Stimulated activated naive CD4-positive, alpha-beta T cell treated with Interleukin-2 at 50 U/mL for 16 hours (primary cell): Measurements from ENCODE around the gene ARHGEF39.
A peak's percentile ranks its signal among the peaks of the same experiment; 100 is the strongest.
"Not testable (repeated sequence)": the region's sequence is repeated elsewhere in the genome, so short reads cannot be mapped to it uniquely, and the experiment has no call there.

ENCODE experiments used
- DNase-seq: peaks from one replicate; lab custom pipeline; 2025; lab: John Stamatoyannopoulos, UW

Gene ARHGEF39

DNA sequence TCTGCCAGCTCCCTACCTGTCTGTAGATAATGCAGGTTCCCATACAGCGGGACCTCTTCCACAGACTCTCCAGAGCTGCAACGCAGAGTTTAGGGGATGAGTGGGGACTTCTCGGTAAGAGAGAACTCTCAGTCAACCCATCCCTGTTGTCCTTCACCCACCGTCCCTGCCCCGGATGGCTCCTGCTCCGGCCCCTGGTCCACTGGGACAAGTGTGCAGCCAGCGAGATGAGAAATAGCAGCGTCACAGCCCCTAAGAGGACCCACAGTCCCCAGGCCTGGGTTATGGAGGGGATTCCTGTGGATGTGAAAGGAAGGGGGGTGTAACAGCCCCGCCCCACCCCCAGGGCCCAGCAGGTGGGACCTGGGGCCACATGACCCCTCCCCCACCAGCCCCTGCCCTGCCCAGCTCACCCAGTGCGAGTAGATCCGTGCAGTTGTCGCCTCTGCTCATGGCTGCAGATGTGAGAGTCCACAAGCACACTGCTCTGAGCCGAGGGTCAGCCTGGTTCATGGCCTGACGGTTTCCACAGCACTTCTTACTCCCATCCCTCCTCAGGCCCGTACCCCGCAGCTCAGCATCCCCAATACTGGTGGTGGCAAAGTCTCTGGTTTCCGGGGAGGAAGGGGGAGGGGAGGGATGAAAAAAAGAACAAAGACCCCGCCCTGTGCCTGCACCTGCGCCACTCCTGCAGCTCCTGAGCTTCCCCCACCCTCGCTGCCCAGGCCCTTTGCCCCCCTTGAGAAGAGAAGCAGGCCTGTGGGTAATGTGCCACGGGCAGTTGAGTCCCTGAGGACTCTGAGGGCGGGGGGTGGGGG lies 14.4 kb downstream of the ARHGEF39 start, which contains the start of gene SIT1:
Gene SIT1 (minus strand): TSS at position 591 of the 818 bp plus-strand sequence. CDS start 78 bp downstream, at position 513.
- DNase-seq: no peak

DNA sequence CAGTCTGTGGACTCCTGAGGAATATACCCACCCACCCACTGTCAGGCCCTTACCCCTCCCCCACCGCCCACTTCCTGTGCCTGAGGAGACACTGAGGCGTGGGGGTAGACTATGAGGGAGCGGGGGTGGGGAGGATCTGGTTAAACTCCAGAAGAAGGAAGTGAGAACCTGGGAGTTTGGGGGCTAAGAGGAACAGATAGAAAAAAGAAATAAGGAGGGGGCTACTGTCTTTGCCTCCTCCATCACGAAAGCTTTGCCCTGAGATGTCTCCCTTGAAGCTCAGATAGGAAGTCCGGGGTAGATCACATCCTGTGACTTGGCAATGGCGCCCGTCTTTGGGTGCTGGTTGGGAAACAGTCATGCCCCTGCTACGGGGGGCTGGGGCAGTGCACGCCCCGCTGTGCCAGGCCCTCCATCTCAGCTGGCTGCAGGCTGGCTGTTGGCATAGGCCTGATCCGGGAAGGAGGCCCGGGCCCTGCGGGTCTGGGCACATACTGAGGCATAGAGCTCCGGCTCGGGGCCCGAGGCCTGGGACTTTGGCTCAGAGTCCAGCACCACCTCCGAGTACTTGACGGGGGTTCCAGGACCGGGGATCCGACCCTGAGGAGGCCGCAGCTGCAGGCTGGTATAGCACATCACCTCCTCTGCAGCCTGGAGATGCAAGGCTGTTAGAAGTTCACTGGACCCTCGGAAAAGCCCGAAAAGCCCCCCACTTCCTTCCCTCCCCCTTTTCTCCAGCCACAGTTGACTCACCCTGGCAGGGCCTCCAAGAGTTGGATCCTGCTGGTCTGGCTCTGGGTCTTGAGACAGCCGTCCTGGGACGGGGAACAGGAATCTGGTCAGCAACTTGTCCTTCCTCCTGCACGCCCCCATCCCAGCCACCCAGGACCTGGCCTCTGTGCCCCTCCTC lies 15.3 kb downstream of the ARHGEF39 start:
- DNase-seq: peak; percentile 36

DNA sequence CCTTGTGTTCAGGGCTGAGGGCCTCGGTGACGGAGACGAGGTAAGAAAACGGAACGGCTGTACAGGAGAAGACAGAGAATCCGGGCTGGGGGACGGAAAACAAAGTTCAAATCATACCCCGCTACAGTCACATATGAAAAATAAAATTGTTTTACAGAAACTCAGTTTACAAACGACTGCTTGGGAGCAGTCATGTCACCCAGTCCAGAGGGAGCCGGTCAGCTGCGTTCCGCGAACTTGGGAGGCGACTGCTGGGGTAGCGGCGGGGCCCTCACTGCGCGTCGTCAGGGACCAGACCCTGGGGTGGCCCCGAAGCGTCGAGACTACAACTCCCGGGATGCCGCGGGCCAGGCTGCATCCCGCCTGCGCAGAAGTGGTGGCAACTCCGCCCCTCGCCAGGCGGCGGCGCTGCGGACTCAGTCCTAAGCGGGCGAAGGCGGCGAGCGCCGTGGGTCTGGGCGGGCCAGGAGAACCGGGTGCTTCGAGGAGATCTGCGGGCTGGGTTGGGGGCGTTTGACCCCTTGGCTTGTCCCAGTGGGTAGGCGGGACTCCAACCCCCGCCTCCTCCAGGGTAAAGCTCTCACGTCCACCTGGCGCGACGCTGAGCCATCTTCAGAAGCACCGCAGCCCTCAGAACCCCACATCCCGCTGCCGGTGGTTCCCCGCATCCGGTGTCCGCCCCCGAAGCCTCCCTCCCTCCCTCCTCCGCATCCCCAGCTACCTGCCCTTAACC lies 18.3 kb downstream of the ARHGEF39 start:
- DNase-seq: peak; percentile 86

DNA sequence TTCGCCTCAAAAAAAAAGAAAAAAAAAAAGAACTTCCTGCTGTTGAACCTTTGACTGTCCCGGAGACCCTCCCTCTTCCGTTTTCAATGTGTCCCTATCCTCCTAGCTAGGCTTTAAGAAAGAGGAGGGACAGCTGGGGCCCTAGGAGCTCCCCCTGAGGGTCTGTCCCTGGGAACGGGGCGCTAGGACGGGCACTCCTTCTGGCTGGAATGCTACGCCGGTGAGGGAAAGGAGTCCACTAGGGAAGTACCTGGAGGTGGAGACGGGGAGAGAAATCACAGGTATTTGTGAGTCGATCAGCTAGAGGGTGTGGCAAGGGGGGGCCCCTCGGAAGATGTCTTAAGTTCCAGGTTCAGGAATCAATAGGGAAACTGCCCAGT lies 18.9 kb downstream of the ARHGEF39 start:
- DNase-seq: no peak

DNA sequence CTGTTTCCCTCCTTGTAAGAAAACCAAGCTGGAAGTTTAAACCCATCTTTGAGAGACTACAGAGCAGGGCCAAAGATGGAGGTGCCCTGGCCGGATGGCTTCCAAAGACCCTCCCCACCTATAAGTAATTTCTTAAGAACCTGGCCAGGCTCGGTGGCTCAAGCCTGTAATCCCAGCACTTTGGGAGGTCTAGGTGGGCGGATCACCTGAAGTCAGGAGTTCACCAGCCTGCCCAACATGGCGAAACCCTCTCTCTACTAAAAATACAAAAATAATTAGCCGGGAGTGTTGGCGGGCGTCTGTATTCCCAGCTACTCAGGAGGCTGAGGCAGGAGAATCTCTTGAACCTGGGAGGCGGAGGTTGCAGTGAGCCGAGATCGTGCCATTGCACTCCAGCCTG lies 19.3 kb downstream of the ARHGEF39 start:
- not testable (repeated sequence) for DNase-seq

DNA sequence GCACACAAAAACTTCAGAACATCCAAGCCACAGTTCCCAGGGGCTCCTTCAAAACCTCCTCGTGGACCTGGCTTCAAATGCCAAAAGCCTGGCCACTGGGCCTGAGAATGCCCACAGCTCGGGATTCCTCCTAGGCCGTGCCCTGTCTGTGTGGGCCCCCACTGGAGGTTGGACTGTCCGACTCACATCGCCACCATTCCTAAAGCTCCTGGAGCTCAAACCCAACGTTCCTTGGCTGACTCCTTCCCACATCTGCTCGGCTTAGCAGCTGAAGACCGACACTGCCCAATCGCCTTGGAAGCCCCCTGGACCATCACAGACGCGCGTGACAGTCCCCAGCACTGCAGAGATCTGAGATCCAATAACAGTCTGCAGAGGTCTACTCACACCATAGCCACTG lies 21.9 kb downstream of the ARHGEF39 start:
- DNase-seq: no peak

DNA sequence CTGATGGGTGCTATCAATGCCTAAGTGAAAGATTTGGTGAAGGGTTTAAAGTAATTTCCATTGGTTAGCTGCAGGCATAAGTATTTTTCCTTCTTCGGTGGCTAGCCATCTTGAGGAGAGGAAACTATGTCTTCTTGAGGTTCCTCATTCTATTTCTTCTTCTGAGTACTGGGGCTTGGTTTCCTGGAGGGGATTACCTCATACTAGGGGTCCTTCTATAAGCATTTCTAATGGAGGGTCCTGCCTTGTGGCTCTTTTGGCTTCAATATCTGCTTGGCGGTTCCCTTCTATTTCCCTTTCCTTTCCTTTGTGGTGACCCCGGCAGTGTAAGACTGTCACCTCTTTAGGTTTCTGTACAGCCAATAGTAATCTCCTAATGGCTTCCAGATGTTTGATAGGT lies 23.5 kb downstream of the ARHGEF39 start:
- not testable (repeated sequence) for DNase-seq

DNA sequence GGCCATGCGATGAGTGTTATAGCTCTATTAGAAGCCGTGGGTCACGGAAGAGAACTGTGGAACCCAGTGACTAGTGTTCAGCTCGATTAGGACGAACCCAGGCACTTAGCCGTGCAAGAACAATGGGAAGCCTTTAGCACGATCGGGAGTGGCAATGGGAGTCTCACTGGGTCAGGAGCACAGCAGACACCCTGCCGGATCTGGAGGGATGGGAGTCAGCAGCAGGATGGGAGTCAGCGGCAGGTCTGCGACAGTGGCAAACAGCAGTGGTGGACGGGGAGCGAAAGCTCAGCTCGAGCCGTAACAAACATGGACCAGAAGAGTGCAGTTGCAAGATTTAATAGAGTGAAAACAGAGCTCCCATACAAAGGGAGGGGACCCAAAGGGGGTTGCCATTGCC lies 24.6 kb downstream of the ARHGEF39 start:
- DNase-seq: not testable (repeated sequence)

DNA sequence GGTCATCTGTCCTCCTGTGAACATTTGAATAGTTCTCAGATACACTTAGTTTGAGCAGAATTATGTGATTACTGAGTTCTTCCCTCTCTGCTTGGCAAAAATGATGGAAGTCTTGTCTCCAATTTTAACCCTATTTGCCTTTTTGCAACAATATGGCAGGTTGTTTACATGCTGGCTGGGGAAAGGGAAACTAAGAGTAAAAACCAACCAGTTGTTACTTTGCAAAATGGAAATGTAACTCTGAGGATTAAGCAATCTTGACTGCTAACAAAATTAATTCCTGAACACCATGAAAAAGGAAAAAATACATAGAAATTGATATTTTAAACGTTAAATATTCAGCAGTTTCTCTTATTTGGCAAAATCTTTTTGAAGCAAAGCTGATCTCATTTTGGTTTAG lies 25.4 kb downstream of the ARHGEF39 start:
- DNase-seq: no peak

DNA sequence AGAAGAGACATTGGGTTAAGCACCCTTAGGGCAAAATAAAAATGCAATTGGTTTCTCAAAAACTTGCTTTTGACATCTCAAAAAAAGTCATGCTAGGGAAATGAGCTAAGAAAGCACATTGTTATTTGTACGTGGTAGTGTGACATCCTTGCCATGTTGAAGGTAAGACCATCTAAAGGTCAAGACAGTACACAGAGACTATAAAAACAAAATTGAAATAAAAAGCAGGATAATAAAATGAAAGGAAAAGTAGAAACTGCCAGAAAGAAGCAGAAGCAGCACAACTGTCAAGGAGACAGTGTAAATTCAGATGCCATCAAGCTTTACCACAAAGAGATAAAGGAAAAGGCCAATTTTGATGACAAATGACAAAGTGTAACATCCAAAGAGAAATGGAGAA lies 25.8 kb downstream of the ARHGEF39 start:
- DNase-seq: not testable (repeated sequence)

DNA sequence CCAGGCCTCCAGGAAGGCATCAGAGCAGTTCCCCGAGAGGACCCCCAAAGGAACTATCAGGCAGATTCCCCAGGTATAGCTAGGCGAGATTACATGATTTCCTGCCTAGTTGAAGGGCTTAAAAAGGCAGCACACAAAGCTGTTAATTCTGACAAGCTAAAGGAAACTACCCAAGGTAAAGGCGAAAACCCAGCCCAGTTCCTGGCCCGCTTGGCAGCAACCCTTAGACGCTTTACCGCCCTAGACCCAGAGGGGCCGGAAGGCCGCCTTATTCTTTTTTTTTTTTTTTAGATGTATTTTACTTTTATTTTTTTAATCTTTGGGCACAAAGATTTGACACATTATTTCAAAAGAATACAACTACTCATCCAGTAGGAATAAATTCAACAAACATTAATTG lies 26.2 kb downstream of the ARHGEF39 start:
- not testable (repeated sequence) for DNase-seq

DNA sequence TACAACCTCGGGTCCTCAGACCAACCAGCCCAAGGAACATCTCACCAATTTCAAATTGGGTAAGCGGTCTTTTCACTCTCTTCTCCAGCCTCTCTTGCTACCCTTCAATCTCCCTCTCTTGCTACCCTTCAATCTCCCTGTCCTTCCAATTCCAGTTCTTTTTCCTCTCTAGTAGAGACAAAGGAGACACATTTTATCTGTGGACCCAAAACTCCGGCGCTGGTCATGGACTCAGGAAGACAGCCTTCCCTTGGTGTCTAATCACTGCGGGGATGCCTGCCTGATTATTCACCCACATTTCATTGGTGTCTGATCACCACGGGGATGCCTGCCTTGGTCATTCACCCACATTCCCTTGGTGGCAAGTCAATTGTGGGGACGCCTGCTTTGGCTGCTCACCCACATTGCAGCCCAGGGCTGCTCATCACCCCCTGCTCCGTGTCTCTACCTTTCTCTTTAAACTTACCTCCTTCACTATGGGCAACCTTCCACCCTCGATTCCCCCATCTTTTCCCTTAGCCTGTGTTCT lies 27.5 kb downstream of the ARHGEF39 start:
- not testable (repeated sequence) for DNase-seq

DNA sequence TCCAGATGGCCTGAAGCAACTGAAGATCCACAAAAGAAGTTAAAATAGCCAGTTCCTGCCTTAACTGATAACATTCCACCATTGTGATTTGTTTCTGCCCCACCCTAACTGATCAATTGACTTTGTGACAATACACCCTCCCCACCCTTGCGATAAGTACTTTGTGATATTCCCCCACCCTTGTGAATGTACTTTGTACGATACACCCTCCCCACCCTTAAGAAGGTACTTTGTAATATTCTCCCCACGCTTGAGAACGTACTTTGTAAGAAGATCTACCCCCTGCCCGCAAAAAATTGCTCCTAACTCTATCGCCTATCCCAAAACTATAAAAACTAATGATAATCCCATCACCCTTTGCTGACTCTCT lies 28.1 kb downstream of the ARHGEF39 start:
- not testable (repeated sequence) for DNase-seq

DNA sequence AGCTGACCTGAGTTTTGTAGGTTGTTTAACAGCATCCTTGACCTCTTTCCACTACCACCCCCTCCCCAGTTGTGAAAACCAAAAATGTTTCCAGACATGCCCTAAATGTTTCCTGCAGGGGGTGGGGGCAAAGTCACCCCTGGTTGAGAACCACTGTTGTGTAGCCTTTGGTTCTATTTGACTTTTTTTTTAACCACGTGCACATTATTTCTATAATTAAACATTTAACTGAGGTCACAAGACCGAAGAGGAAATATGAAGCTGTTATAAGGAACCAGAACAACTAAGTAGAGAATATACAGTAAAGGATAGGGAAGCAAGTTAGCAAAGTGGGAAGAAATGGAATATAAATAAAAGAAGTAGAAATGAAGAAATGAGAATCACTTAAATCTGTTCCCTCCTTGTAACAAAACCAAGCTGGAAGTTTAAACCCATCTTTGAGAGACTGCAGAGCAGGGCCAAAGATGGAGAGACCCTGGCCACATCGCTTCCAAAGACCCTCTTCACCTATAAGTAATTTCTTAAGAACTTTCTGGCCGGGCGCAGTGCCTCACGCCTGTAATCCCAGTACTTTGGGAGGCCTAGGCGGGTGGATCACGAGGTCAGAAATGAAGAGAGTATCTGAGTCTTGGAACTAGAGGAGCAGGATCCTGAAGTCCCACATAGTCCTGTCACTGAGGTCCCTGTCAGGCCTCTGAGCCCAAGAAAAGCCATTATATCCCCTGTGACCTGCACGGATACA lies 28.7 kb downstream of the ARHGEF39 start:
- no peak for DNase-seq

DNA sequence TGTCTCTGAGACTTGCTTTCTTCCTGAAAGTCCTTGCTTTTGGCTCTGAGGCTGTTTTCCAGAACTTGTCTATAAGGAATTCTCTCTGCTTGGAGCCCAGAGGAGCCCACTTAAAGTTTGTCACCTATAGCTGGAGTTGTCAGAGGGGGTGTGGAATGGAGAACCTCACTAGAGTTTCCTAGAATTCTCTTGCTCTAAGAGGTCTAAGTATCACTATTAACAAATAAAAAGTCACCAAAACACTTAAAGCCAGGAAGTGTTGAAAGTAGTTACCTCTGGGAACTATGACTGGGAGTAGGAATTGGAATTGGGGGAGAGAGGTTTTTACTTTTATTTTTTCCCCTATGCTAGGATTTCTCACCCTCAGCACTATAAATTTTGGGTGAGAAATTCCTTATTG lies 29.3 kb downstream of the ARHGEF39 start:
- no peak for DNase-seq

DNA sequence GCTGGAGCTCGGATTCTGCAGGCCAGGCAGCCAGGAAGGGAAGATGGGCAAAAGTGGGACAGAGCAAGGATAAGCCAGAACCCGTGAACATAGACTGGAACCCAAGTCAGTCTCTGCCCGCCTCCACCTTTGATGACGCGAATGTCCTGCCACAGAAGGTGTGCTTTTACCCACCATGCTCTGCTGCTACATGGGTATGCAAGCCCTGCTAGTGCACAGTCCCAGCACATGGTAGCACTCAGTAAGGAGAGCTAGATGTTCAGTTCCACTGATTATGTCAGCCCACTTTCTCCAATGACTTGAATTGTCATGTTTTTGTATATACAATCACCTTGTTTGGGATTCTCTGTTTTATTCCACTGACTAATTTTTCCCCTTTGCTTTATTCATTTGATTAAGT lies 35.4 kb downstream of the ARHGEF39 start:
- no peak for DNase-seq

DNA sequence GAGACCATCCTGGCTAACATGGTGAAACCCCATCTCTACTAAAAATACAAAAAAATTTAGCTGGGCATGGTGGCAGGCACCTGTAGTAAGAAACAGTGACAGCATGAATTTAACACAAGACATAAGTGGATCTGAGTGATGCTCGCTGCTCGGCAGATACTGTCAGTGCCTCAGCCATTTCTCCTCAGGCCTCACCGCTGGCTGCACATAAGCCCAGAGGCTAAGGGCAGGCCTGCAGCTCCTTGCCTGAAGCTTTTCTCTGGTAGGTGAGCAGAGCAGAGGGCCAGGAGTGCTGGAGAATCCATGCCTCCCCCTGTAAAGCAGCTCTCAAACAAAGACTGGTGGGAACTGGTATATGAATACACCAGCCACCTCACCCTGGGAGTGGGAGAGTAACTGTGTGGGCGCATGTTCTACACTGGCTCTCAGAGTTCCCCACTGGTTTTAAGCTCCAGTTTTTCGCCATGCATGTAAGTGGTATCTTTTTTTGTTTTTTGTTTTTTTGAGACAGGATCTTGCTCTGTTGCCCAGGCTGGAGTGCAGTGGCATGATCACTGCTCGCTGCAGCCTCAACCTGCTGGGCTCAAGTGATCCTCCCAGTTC lies 36.5 kb downstream of the ARHGEF39 start:
- DNase-seq: no peak

DNA sequence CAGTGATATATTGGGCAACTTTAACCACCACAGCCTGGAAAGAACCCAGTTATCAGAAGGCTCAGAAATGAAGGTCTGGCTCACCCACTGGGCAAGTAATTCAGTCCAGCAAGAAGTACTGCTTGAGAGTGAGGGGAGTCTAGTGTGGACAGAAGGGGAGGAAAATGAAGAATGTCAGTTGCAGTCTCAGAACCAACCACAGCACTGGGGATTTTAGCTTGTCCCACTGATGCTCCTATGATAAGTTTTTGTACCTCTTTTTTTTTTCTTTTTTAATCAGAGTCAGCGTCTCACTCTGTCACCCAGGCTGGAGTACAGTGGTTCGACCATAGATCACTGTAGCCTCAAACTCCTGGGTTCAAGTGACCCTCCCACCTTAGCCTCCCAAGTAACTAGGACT lies 37.4 kb downstream of the ARHGEF39 start:
- DNase-seq: no peak

DNA sequence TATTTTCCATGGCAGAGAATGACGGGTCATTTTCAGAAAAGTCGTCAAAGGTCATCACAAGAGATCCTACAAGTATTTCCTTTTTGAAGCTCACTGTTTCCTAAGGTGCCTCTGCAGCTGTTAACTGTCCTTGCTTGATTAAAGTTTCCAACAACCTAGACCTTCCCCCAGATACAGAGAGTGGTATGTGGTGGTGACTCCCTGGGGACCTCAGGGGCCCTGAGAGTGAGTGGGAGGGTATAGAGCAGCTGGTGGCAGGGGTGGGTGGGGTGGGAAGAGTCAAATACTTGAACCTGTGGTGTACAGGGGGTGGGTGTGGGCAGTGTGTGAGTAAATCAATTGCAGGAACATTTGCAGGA lies 45.2 kb downstream of the ARHGEF39 start:
- DNase-seq: peak; percentile 56

DNA sequence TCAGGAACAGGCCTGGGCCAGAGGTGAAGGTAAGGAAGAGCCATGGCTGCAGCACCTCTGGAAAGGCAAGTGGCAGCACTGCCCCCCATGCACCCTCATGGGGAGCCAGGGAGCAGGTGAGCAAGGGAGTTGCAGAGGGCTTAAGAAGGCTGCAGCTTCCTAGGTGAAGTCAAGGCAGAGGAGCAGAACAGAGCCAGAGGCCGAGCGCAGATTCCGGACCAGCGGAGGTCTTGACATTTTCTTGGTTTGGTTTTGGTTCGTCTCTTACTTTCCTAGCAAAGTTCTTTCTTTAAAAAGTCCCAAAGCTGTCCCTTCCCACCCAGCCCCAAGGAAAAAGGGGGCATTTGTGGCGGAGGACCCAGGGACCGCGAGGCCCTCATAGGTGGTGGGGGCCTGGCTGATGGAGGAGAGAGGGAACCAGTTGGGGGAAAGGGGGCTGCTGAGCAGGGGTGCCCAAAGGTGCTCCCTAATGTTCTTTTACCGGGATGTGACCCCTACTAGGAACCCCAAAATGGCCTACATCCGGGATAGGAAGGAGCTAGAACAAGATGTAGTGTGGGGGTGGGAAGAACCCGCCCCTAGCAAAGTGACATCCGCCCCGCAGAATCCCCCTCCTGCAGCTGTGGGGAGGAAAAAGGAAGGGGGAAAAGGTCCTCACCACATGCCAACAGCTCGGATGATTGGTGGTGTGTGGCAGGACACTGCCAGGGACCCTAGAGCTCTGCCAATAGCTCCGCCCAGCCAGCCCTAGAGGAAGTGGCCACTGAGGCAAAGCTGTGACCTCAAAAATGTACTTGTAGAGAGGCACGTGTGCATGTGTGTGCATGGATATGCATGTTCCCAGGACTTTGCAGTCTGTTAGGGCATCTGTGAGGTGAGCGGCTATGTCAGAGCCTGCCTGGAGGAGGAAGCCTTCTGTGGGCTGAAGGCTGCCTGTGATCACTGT lies 45.9 kb downstream of the ARHGEF39 start:
- peak; percentile 30 for DNase-seq
